Ovary (tissue), 3 donors: ENCODE data around the gene NOL7.

Experiments
- CTCF ChIP-seq, 3 donors: fragments of 450-650 bp in 2 of 3; fragments of 200-600 bp in 1 of 3; IDR thresholded peaks; one replicate each; pipeline versions ENCODE4 v1.5.1 to v1.8.0; 2016 to 2022; ENCODE audit warnings: antibody characterized with exemption in 3 of 3, mild to moderate bottlenecking in 1 of 3
- POLR2A ChIP-seq: fragments of 450-650 bp; IDR thresholded peaks from one replicate; pipeline ENCODE4 v1.6.1; 2017; ENCODE audit warnings: antibody characterized with exemption, mild to moderate bottlenecking, moderate library complexity
- donor health status: DM: no; HTN: no; CAD: no.

GRCh38 chr6:13664703-13665352 lies 49.7 kb downstream of the NOL7 start:
- TF ChIP-seq CTCF (IDR thresholded peaks at IDR 0.05), result no peak
- TF ChIP-seq POLR2A, result no peak
